NCI-H2227 treated with DMSO at 0.1 percent for 48 hours (cell line): ENCODE data around the gene BAIAP2L2.
"Not testable (repeated sequence)": the region's sequence is repeated elsewhere in the genome, so short reads cannot be mapped to it uniquely, and the experiment has no call there.

Experiments used
- DNase-seq: peaks from one replicate; lab custom pipeline; 2025; lab: John Stamatoyannopoulos, UW

Gene BAIAP2L2

DNA sequence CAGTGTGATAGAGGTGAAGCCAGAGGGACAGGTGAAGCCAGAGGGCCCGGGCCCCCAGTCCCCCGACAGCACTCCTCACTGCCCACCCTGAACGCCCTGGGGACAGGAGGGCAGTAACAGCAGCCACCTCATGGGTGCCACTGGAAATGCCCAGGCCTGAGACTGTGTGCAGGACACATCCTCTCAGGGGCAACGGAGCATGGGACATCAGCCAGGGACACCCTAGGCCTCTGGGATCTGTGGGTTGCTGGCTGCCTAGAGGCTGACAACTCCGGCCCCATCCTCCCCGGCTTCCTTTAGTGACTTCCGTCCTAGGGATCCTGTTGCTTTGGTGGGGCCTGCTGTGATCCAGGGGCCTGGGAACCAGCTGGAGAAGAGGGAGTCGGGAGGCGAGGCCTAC, 17.4 kb upstream of the BAIAP2L2 start:
- no peak for DNase-seq

DNA sequence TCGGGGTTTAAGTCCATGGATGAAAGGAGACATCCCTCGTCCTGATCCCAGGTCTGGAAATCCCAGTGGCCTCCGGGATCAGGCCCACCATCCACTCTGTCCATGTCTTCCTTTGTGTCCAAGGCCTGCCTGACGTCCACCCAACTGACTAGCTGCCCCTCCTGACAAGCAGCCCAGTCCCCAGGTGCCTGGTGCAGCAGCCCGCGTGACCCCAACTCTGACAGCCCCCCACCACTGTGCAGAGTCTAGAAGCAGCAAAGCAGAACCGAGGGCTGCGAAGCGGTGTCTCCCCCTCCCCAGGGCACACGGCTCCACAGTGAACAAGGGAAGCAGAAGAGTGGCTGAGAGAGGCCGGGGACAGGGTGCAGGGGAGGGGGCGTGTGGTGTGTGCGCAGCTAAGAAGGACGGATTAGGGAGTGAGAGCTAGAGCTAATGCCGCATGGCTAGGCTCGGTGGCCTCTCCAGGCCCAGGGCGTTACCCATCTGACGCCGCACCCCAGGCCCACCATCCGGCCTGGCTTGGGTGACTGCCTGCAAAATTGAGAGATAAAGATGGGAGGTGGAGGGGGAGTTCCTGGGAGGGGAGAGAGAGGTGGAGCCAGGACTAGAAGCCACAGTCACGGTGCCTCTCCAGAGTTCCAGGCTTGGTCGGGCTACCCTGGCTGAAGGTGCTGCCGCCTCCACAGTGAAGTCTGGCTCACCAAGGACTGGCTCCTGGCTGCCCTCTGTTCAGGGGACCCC, 16.6 kb upstream of the BAIAP2L2 start:
- DNase-seq, result no peak

DNA sequence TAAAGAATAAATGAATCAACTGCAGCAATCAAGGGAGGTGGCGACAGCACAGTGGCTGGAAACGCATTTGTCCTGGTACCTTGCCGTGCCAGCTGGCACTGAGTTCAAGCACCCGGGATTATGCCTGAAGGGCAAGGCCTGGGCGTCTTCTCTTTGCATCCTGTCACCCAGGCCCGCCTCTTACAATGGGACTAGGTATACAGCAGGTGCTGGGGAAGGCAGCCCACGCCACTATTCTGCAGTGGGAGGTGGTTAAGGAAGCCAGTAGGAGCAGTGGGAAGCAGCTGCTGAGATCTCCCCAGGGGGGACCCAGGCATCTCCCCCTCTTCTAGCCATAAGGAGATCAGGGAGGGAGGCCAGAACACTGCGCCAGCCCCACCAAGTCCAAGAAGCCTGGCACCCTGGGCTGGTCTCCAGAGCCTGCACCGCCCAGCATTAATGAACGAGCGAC, 15.3 kb upstream of the BAIAP2L2 start:
- DNase-seq, result no peak

DNA sequence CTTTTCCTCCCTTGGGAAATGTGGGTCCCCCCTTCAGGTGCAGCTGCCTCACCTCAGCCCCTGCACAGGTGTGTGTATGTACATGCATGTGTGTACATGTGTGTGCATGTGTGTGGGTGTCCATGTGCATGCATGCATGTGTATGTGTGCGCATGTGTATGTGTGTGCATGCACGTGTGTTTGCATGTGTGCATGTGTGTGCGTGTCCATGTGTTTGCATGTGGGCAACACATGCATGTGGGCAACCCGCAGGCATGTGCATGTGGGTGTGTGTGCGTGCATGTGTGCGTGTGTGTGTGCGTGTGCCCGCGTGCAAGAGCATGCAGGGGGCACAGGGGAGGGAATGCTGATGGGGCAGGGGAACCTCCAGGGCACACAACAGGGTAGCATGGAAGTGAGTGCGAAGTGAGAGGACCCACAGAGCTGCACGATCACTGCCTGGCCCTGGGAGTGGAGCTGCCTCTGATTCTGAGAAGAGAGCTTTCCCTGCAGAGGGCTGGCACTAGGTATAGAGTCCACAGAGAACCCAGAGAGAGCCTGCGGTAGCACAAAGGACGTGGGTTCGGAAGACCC, 14.6 kb upstream of the BAIAP2L2 start:
- DNase-seq, result no peak

DNA sequence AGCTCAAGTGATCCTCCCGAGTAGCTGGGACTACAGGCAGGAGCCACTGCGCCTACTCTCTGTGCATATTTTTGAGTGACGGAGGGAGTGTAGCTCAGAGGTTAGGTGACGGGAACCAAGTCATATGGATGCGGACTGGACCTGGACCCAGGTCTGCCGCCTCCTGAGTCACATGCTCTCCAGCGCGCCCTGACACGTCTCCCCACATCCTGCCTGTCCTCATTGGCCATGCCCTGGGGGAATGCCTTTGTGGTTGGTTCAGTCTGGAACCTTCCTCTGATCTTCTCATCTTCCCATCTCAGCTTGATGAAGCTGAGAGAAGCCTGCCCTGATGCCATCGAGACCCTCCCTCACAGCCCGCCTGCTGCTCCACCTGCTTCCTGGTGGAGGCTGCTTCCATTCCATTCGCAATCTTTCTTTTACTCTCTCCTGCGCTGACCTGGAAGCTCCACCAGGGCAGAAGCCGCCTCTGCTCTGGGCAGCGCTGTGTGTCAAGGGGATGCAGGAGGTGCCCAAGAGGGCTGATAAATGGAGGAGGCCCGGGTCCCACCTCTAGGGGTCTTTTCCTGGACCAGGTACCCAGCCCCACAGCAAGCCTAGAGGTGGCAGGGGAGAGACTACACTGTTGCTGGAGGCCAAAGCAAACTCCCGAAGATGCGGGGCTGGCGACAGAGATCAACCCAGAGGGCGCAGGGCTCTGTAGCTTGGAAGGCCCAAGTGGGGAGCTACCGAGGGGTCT, 13.9 kb upstream of the BAIAP2L2 start:
- no peak for DNase-seq

DNA sequence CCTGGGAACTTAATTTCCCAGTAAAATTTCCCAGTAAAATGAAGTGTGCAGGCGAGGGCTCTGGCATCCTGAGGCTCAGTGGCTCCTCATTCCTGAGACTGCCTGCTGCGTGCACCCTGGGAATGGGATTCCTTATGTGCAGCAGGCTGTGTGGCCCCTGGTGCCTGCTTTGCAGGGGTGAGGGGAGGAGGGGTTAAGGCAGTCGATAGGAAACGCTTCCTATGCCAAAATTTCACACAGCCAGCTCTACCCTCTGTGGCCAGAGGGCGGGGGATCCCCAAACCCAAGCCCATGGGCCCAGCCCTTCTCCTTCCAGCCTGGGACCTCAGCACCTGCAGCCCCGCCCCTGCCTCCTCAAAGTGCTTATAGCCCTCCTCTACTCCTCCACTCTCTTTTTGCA, 12.1 kb upstream of the BAIAP2L2 start:
- no peak for DNase-seq

DNA sequence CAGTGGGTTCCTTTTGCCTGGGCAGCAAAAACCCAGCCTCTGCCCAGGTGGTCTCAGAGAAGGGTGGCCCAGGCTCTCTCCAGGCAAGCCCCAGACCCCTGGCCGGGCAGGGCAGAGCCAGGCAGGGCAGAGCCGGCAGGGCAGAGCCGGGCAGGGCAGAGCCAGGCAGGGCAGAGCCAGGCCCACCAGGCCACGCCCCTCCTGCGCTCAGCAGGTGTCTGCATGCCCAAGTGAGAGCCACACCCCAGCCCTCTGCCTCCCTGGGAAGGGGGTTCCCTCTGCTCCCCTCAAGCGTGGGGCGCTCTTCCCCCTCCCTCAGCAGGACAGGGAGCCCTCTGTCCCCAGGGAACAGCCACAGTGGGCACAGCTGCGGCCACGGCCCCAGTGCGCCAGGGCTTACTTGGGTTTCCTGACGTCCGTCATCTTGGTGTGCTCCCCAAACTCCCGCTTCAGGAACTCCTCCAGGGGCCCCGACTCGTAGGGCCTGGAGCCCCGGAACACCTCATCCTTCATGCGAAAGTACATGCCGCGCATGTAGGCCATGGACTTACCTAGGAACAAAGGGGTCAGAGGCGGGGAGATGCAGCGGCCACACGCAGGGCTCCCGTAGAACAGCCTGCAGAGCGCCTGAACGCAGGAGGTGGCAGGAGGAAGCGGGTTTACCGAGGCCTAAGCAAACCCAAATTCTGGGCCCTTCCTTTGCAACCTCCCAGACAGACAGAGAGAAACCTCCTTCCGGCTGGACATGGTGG, 10.1 kb upstream of the BAIAP2L2 start:
- DNase-seq, result no peak

DNA sequence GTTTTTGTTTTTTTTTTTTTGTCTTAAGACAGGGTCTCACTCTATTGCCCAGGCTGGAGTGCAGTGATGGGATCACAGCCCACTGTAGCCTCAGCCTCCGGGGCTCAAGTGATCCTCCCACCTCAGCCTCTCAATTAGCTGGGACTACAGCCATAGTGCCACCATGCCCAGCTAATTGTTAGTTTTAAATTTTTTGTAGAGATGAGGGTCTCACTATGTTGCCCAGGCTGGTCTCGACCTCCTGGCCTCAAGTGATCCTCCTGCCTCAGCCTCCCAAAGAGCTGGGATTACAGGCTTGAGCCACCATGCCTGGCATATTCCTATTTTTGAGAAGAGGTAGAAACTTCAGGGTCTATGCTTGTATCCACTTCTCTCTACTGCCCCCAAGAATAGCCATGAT, 8.3 kb upstream of the BAIAP2L2 start:
- not testable (repeated sequence) for DNase-seq

DNA sequence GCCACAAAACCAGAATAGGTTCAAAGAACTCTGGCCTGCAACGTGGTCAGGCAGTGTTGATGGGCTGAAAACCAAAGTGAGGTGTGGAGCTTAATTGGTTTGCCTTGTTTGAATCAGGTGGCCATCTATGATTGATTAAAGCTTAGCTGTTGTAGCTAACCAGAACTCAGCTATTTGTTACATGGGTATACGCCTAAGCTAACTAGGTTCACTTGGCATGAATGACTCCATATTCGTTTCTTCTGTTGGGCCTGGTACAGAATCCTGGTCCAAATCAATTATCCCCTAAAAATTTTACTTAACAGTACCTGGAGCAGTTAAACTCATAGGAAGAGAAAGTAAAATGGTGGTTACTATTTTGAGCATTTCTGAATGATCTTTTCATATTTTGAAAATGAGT, 7.7 kb upstream of the BAIAP2L2 start:
- no peak for DNase-seq

DNA sequence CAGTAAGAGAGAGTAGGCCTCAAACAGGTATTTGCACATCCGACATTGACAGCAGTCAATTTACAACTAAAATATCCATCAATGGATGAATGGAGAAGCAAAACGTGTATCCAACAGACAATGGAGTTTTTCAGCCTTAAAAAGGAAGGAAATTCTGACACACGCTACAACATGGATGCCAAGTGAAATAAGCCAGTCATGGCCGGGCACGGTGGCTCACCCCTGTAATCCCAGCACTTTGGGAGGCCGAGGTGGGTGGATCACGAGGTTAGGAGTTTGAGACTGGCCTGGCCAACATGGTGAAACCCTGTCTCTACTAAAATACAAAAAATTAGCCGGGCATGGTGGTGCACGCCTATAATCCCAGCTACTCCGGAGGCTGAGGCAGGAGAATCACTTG, 7.1 kb upstream of the BAIAP2L2 start:
- DNase-seq, result not testable (repeated sequence)

DNA sequence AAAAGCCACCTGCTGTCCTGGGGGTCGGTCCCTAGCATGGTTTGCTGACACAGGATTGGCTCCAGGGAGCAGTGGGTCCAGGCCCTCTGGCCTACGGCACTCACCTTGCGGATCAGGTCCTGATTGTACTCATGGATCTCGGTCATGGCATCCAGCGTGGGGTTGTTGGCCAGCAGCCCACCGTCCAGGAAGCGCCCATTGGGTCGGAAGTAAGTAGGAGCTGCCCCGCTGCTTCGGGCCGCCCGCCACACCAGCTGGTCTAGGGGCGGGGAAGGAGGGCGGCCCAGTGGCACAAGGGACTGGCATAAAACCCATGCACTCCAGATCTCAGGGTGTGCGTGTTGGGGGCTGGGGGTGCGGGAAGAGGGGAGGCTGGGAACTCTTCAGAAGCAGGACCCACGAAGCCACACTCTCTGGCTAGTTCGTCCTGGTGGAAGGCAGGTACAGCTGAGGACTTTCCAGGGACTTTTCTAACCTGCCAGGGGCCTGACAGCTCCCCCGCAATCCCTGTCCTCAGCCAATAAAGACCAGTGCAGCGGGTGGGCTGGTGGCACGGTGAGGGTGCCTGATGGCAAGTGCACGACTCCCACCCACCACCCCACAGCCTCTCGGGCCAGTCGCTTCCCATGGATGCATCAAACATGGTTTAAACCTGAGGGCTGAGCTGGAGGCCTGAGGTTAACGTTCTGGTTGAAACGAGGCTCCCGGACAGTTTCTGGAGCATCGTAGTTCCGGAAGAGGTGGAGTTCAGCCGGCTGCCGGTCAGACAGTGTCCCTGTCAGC, 5.1 kb upstream of the BAIAP2L2 start:
- no peak for DNase-seq

DNA sequence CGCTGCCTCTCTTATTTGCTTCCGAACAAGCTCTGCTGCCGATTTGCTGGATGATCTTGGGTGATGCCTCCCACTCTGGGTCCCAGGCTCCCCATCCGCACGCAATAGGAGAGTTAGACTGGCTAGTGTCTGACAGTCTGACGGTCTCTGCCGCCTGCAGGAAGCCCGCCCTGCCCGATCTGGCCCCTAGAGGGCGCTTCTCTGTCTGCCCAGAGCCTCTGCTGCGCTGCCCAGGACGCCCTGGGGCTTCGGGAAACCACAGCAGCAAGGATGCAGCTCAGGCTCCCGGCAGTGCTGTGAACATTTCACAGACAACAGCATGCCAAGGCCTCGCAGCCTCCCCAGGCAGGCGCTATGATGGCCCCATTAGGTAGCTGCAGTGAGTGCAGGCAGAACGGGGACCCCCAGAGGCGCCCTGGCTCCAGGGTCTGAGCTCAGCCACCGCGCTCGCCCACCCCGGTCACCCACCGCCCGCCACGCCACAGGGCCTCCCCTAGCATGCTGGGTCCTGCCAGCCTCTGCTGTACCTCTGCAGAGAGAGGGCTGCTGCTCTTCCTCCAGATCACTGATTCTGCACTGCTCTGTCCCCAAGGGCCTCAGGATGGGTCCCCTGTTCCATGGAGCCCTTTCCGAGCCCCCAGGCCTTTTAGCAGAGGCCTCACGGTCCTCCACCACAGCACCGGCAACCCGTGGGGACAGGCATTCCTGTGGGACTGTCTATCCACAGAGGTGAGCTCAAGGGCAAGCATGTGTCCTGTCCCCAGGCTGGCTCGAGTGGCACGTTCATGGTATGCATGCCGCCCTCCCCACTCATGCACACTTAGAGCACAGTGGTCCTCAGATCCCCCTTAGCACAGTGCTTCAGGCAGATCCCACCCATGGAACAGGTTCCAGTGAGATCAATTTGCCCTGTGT, 4.3 kb upstream of the BAIAP2L2 start:
- DNase-seq, result no peak

DNA sequence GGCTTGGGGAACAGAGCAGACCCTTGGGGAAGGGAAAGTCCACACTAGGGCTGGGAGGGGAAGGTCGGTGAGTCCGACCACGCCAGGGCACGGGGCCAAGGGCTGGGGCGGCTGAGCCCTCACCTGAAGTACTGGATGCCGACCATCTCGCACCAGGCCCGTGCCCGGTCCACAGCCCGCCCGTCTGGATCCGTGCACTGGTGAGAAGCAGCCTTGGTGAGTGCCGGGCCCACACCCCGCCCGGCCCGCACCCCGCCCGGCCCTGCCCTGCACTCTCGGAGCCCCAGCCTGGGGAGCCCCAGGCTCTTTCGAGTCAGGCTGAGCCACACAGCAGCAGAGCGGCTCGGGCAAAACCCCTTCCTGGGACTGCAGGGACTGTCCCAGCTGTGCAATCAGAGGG, 1.9 kb upstream of the BAIAP2L2 start:
- DNase-seq, result no peak

DNA sequence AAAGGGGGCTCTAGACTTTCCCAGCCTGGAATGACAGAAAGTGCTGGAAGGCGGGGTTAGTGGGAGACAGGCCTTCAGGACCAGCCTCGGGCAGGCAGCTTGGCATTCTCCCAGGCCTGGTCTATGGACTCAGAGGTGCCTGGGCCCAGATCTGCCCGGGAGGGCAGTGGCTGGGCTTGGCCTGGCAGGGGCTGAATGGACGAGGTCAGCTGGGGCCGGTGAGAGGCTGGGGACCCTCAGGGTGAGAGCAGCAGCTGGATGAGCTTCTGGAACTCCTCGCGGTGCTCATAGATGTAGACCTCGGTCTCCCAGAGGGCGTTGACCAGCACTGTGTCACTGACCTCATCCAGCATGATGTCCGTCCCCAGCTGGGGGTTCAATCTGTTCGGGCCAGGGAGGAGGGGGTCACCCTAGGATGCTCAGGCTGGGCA, 1.5 kb upstream of the BAIAP2L2 start:
- no peak for DNase-seq

DNA sequence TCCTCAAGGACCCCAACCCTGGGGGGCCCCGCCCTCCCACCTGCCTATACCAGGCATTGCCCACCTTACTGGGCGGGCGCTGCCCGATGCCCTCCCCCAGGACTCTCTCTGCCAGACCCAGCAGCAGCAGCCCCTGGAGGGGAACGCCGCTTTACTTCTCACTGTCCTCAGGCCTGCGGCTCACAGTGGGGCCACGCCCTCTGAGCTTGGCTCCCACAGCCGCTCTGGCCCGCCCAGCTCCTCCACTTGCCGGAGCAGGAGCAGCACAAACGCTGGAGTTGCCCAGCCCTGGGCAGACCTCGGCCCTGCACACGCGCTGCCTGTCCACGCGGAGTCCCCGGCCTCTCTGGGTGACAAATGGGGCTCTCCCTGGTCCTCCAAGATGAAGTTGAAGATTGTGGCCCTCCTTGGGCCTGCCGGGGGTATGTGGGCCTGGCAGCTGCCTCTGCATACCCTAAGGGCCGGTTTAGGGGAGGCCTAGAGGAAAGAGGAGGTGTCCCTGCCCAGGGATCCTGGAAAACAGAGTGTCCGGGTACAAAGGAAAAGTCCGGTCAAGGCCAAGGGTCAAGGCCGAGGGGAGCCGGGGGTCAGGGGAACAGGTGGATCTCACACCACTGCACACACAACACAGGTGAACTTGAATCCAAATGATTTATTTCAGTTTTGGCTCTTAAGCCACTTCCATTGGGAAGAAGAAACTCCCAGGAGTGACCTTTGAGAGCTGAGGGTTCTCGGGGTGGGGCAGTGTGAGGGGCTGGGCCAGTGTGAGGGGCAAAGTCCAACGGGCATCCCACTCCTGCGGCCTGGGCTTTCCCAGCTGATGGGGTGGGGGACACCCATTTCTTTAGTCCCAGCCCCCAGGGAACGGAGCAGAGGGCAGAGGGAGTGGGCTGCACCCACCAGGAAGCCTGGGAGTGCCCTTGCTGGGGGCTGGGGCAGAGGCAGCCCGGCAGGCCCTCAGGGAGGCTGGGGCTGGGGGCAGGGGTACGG, 674 bp upstream of the BAIAP2L2 start:
- no peak for DNase-seq

DNA sequence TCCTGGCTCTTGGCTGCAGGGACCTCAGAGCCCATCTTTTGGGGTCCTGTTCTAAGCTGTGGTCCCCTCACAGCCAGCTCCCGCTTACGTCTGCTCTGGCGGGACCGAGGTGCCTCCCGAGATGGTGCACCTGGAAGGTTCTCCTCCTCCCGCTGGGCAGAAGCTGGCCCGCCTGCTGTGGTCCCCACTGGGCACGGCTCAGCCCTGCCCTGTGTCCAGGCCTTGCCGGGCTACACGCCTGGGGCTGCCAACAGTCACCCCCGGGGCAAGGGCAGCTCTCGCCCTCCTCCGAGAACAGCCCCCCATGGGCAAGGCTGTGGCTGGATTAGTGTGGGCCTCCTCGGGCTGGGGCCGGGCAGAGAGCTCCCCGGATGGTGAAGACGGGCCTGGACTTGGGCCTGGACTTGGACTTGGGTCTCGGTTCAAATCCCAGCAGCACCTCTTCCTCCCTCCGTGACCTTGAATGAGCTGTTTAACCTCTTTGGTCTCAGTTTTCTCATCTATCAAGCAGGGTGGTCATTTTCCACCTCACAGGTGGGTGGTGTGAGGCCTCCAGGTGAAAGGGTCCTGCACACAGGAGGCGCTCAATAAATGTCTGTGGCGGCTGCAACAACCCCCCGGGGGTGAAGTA, 998 bp downstream of the BAIAP2L2 start:
- no peak for DNase-seq

DNA sequence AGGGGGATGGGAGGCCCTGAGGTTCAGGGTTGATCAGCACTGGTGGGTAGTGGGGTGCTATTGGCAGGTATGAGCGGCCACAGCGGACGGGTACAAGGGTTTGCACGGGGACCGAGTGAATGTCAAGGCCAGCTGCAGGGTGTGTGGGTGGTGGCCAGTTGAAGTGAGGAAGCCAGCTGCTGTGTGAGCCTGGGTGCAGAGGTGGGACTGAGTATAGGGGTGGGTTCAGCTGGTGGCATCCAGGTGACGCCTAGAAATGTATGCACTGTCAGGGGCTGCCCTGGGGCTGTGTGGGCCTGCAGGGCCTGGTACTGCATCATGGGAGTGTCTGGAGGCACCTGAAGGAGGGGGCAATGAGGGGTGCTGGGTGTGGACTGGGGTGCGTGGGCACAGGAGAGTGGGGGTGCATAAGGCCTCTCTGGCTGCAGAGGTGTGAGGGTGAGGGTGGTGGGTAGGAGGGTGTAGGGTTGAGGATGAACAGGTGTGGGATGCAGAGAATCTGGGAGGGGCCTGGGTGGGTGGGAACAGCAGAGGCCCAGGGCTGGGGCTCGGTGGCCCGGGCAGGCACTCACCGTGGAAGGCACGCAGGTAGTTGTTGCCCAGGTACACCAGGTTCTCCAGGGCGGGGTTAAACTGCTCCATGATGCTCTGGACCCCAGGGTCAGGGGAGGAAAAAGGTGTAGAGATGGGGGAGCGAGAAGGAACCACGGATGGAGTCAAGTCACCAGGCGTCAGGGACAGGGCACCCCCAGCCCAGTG, 1.7 kb downstream of the BAIAP2L2 start:
- no peak for DNase-seq
